ENCODE measurements around the gene PSMA3.

DNA sequence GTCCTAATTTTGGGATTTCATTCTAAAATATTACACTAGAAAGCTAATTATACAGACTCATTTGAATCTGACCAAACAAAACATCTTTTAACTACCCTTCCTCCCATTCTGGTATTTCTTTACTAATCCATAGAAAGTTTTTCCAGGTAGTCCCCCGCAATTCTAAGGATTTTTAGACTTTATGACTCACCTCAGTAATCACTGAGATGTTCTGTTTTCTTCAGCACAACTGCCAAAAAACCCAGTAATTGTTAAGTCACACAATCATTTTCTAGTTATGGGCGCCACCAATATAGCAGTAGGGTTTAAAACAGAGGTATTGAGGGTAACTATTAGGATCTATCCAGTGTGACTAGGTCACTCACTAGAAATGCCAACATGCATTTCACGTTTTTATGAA lies 52.1 kb downstream of the PSMA3 start:
- TF ChIP-seq, protein P1, sequence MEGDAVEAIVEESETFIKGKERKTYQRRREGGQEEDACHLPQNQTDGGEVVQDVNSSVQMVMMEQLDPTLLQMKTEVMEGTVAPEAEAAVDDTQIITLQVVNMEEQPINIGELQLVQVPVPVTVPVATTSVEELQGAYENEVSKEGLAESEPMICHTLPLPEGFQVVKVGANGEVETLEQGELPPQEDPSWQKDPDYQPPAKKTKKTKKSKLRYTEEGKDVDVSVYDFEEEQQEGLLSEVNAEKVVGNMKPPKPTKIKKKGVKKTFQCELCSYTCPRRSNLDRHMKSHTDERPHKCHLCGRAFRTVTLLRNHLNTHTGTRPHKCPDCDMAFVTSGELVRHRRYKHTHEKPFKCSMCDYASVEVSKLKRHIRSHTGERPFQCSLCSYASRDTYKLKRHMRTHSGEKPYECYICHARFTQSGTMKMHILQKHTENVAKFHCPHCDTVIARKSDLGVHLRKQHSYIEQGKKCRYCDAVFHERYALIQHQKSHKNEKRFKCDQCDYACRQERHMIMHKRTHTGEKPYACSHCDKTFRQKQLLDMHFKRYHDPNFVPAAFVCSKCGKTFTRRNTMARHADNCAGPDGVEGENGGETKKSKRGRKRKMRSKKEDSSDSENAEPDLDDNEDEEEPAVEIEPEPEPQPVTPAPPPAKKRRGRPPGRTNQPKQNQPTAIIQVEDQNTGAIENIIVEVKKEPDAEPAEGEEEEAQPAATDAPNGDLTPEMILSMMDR (conservative IDR thresholded peaks at IDR 0.05; ENCODE audit: low read length), result no peak
- TF ChIP-seq EZH2phosphoT487 (IDR thresholded peaks at IDR 0.05; ENCODE audit: borderline replicate concordance), result no peak

All from Loucy (cell line).